HG03520 (cell line): ENCODE measurements around the gene RNASEH2A.

ENCODE experiments used
- ATAC-seq: cut with Tn5 transposase; IDR thresholded peaks from one replicate; pipeline ENCODE4 v1.9.1; 2021; ENCODE audit warnings: mild to moderate bottlenecking, moderate library complexity; ENCODE audit not compliant: unreplicated experiment

Gene RNASEH2A

GRCh38 chr19:12856653-12857052 lies 50.3 kb downstream of the RNASEH2A start:
- no peak for ATAC-seq

- no peak for ATAC-seq
Observed at GRCh38 chr19:12858041-12858928, 51.9 kb downstream of the RNASEH2A start.

GRCh38 chr19:12859546-12859945 lies 53.2 kb downstream of the RNASEH2A start:
- ATAC-seq: no peak
